Uterus (tissue), 2 donors: ENCODE measurements around the gene HMGN4.

ENCODE experiments used
- POLR2A ChIP-seq, 2 donors: fragments of 450-650 bp; IDR thresholded peaks; one replicate each; pipeline ENCODE4 v1.6.1; 2016; ENCODE audit warnings: antibody characterized with exemption in 2 of 2, mild to moderate bottlenecking in 1 of 2, moderate library complexity in 1 of 2
- TF ChIP-seq, protein P1 (sequence below), 4 experiments: fragments of 200-600 bp in 2 of 4; fragments of 450-650 bp in 2 of 4; sonication (generic) in 2 of 4; IDR thresholded peaks; one replicate each; pipeline ENCODE4 v1.5.1; 2016 to 2019; ENCODE audit warnings: antibody characterized with exemption in 4 of 4, mild to moderate bottlenecking in 2 of 4, moderate library complexity in 1 of 4

DNA sequence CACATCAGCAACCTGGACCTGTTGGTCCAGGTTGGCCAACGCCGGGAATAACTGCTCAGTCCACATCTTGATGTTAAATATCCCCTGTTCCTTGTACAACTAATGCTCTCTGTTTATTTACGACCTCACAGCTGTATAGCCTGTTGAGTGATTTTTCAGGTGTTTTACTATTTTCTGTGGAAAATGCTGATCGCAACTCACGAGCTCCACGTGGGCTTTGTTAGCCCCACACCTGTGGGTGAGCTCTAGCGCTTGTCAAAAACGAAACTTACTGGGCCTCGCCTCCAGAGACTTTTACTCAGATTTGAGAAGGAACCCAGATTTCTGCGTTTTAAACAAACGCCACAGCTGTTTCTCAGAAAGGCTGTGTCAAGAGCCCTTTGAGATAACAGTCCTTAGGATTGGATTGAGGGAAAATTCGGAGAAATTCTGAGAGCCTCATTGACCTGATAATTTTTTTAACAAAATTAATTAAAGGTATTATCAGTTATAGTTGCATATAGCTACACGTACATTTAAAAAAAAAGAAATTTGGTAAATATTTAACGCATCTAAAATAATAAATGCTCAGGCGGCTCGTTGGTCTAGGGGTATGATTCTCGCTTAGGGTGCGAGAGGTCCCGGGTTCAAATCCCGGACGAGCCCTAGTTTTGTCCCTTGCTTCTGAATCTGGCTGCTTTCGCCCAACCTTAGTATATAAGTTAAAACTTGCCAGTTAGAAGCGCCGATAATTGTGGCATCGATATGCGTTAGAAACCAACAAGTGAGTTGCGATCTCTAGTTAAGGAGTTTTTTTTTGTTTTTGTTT lies 16.7 kb downstream of the HMGN4 start:
- TF ChIP-seq, protein P1, sequence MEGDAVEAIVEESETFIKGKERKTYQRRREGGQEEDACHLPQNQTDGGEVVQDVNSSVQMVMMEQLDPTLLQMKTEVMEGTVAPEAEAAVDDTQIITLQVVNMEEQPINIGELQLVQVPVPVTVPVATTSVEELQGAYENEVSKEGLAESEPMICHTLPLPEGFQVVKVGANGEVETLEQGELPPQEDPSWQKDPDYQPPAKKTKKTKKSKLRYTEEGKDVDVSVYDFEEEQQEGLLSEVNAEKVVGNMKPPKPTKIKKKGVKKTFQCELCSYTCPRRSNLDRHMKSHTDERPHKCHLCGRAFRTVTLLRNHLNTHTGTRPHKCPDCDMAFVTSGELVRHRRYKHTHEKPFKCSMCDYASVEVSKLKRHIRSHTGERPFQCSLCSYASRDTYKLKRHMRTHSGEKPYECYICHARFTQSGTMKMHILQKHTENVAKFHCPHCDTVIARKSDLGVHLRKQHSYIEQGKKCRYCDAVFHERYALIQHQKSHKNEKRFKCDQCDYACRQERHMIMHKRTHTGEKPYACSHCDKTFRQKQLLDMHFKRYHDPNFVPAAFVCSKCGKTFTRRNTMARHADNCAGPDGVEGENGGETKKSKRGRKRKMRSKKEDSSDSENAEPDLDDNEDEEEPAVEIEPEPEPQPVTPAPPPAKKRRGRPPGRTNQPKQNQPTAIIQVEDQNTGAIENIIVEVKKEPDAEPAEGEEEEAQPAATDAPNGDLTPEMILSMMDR (IDR thresholded peaks at IDR 0.05): no peak
- no peak for TF ChIP-seq POLR2A (IDR thresholded peaks at IDR 0.05)
